HepG2 (cell line): ENCODE data around the gene ANKRD11. TPM values are rescaled to one million over a fixed set of nuclear protein-coding genes. Genes with fewer than 3 reads are reported as not detected.

Source experiments
- ATAC-seq: fragments of 200-7000 bp; cut with Tn5 transposase; 3 replicates; pipeline ENCODE4 v1.9.1; 2020; ENCODE audit warnings: mild to moderate bottlenecking, moderate library complexity
- BruUV-seq: library from RNA; stranded (reverse); fragments of 400-500 nt; replicated peaks from 2 replicates; lab custom pipeline; 2021; lab: Mats Ljungman, UMichigan
- CTCF ChIA-PET: fragments of 300-600 bp; formaldehyde crosslinking; extraction: SDS; loops from one replicate; lab custom pipeline; 2021; ENCODE audit warnings: low total read pairs, inconsistent platforms, low intra/inter-chr PET ratio; lab: Yijun Ruan, JAX
- POLR2A ChIA-PET: fragments of 350-600 bp; sonication (Branson Sonifier 250); formaldehyde crosslinking; loops from one replicate; lab custom pipeline; 2020; ENCODE audit warnings: antibody characterized with exemption, inconsistent platforms; lab: Yijun Ruan, JAX
- DNase-seq: peaks from one replicate; pipeline ENCODE4 v3.0.0-alpha.2; 2015; ENCODE audit warnings: low spot score
- FAIRE-seq: peaks from 3 replicates; lab custom pipeline; 2011; peaks lifted over from hg19 to GRCh38; lab: Jason Lieb, UNC
- H2AFZ ChIP-seq: one replicate; pipeline ENCODE4 v1.6.1; 2011; ENCODE audit warnings: low read length, inconsistent platforms
- H3K27ac ChIP-seq: fragments of 300-600 bp; 3 replicates; pipeline ENCODE4 v1.8.0; 2011; ENCODE audit warnings: mixed run types, mild to moderate bottlenecking, mixed read lengths, low read length, inconsistent platforms; ENCODE audit not compliant: insufficient read depth; ENCODE audit errors: extremely low read length
- H3K27me3 ChIP-seq, 2 experiments: fragments of 200-600 bp in 1 of 2; 2 replicates in 1 of 2; 3 replicates in 1 of 2; pipeline versions ENCODE4 v1.6.0 to v1.8.0; 2011; ENCODE audit warnings: low read length in 2 of 2, mild to moderate bottlenecking in 2 of 2, moderate library complexity in 2 of 2, inconsistent platforms in 1 of 2; ENCODE audit not compliant: insufficient read depth in 2 of 2, control insufficient read depth in 1 of 2
- H3K36me3 ChIP-seq, 2 experiments: fragments of 200-600 bp in 1 of 2; replicated peaks in 1 of 2; 2 replicates in 1 of 2; 3 replicates in 1 of 2; pipeline versions ENCODE4 v1.5.1 to v1.8.0; 2011; ENCODE audit warnings: low read length in 2 of 2, inconsistent platforms in 1 of 2; ENCODE audit not compliant: insufficient read depth in 2 of 2, control insufficient read depth in 1 of 2
- H3K4me1 ChIP-seq: 2 replicates; pipeline ENCODE4 v1.5.1; 2012; ENCODE audit warnings: low read length, inconsistent platforms; ENCODE audit not compliant: insufficient read depth
- H3K4me2 ChIP-seq: 2 replicates; pipeline ENCODE4 v1.6.0; 2011; ENCODE audit warnings: low read depth, low read length, inconsistent platforms
- H3K4me3 ChIP-seq, 3 experiments: fragments of 200-600 bp in 1 of 3; sonication (generic), shearing (Covaris generic) in 1 of 3; replicated peaks in 1 of 3; 2 replicates each; pipeline ENCODE4 v1.5.1; 2011 to 2016; ENCODE audit warnings: low read length in 3 of 3, inconsistent platforms in 2 of 3, low read depth in 2 of 3, mild to moderate bottlenecking in 2 of 3, control low read depth in 1 of 3, mixed read lengths in 1 of 3; ENCODE audit not compliant: insufficient read depth in 1 of 3
- H3K79me2 ChIP-seq: one replicate; pipeline ENCODE4 v1.6.1; 2011; ENCODE audit warnings: low read length, inconsistent platforms; ENCODE audit not compliant: insufficient read depth
- H3K9ac ChIP-seq: 2 replicates; pipeline ENCODE4 v1.6.0; 2011; ENCODE audit warnings: mild to moderate bottlenecking, low read depth, low read length, inconsistent platforms; ENCODE audit not compliant: insufficient read depth
- H3K9me3 ChIP-seq: 2 replicates; pipeline ENCODE4 v1.5.1; 2012; ENCODE audit warnings: mild to moderate bottlenecking, low read length
- H4K20me1 ChIP-seq: 2 replicates; pipeline ENCODE4 v1.6.0; 2011; ENCODE audit warnings: inconsistent platforms, mild to moderate bottlenecking, low read length, moderate library complexity; ENCODE audit not compliant: insufficient read depth
- CBFB ChIP-seq: sonication (generic); formaldehyde crosslinking; IDR thresholded peaks from 2 replicates; pipeline ENCODE4 v1.4.0; 2020; ENCODE audit warnings: missing genetic modification reagents
- DMTF1 ChIP-seq: sonication (generic); formaldehyde crosslinking; IDR thresholded peaks from 2 replicates; pipeline ENCODE4 v1.4.0; 2020; ENCODE audit warnings: mild to moderate bottlenecking, missing genetic modification reagents
- ETS1 ChIP-seq: sonication (generic); formaldehyde crosslinking; IDR thresholded peaks from 2 replicates; pipeline ENCODE4 v1.4.0; 2020; ENCODE audit warnings: missing genetic modification reagents
- SOX5 ChIP-seq: IDR thresholded peaks from 2 replicates; pipeline ENCODE4 v1.6.1; 2016; ENCODE audit warnings: borderline replicate concordance
- ZBTB14 ChIP-seq: sonication (generic); formaldehyde crosslinking; IDR thresholded peaks from 2 replicates; pipeline ENCODE4 v1.4.0; 2020; ENCODE audit warnings: missing genetic modification reagents
- ZNF17 ChIP-seq: sonication (generic); formaldehyde crosslinking; IDR thresholded peaks from 2 replicates; pipeline ENCODE4 v1.5.0; 2020; ENCODE audit warnings: mild to moderate bottlenecking, missing genetic modification reagents
- ZNF232 ChIP-seq: sonication (generic); formaldehyde crosslinking; IDR thresholded peaks from 2 replicates; pipeline ENCODE4 v1.4.0; 2020; ENCODE audit warnings: missing genetic modification reagents, borderline replicate concordance
- ZNF317 ChIP-seq: sonication (generic); formaldehyde crosslinking; IDR thresholded peaks from 2 replicates; pipeline ENCODE4 v1.5.0; 2020; ENCODE audit warnings: mild to moderate bottlenecking, missing genetic modification reagents
- ZNF441 ChIP-seq: sonication (generic); formaldehyde crosslinking; IDR thresholded peaks from 2 replicates; pipeline ENCODE4 v1.7.0; 2021; ENCODE audit warnings: missing genetic modification reagents, borderline replicate concordance
- ZNF597 ChIP-seq: sonication (generic); formaldehyde crosslinking; IDR thresholded peaks from 2 replicates; pipeline ENCODE4 v1.5.0; 2020; ENCODE audit warnings: missing genetic modification reagents
- ZNF598 ChIP-seq: sonication (generic); formaldehyde crosslinking; IDR thresholded peaks from 2 replicates; pipeline ENCODE4 v1.5.1; 2020; ENCODE audit warnings: mild to moderate bottlenecking, missing genetic modification reagents, borderline replicate concordance
- ZNF660 ChIP-seq: sonication (generic); formaldehyde crosslinking; IDR thresholded peaks from 2 replicates; pipeline ENCODE4 v1.5.1; 2020; ENCODE audit warnings: mild to moderate bottlenecking, low read depth, missing genetic modification reagents, borderline replicate concordance
- ZNF704 ChIP-seq: sonication (generic); formaldehyde crosslinking; IDR thresholded peaks from 2 replicates; pipeline ENCODE4 v1.8.1; 2023; ENCODE audit warnings: mild to moderate bottlenecking, inconsistent platforms, moderate library complexity, missing genetic modification reagents, borderline replicate concordance
- ZNF709 ChIP-seq: sonication (generic); formaldehyde crosslinking; IDR thresholded peaks from 2 replicates; pipeline ENCODE4 v1.5.0; 2020; ENCODE audit warnings: mild to moderate bottlenecking, missing genetic modification reagents
- WGBS: methylation state at CpG from one replicate; pipeline ENCODE4 v1.1.6; 2017; ENCODE audit warnings: low lambda C conversion rate; 5-methylcytosine and 5-hydroxymethylcytosine counted together
- in situ Hi-C: cut with HindIII; loops from 2 replicates; pipeline ENCODE4 v1.10.0; 2017; ENCODE audit warnings: low pct_unique_long_range_greater_than_20kb; ENCODE audit not compliant: extremely low pct_ligation_motif_present
- intact Hi-C: fragments of 100-400 bp; cut with micrococcal nuclease; formaldehyde crosslinking; loops from one replicate; pipeline ENCODE4 v1.10.0; 2022; ENCODE audit not compliant: unreplicated experiment
- polyA plus RNA-seq, 8 experiments: library from polyadenylated mRNA; depleted of rRNA in 3 of 8; stranded (reverse) in 7 of 8; unstranded in 1 of 8; fragments of >200 nt; fragmentation: Illumina TruSeq in 4 of 8; extraction: Trizol in 4 of 8; gene quantifications; 2 replicates each; pipeline versions ENCODE4 v1.2.1 to v1.2.3, GENCODE V29; 2011 to 2016; ENCODE audit warnings: low read depth in 4 of 8, missing spikeins in 1 of 8, mixed read lengths in 1 of 8; ENCODE audit not compliant: insufficient read depth in 1 of 8
- total RNA-seq, 5 experiments: library from RNA; depleted of rRNA; stranded (reverse); fragments of >200 nt; fragmentation: Illumina TruSeq; extraction: Trizol; gene quantifications; 2 replicates each; pipeline ENCODE4 v1.2.3, GENCODE V29; 2016; ENCODE audit warnings: low read depth in 1 of 5

The ANKRD11 gene
- total and polyA plus RNA-seq, 2 of the 13 experiments (the other 11 are each of a cell fraction or from before 2014, with no cell fraction given) = 21.4 to 38.4 TPM

- Histone ChIP-seq H3K4me3 (no peak overlapping the region), H3K27me3 (no peaks in the 10 kb centered on the region), H2AFZ (no peak overlapping the region), H3K27ac (no peak overlapping the region), H3K4me1 (peaks cover 89% of the 10 kb centered on the region), H3K79me2 (peaks cover 91% of the 10 kb centered on the region), H3K9me3 (no peaks in the 10 kb centered on the region), H3K36me3 (peaks cover 6 to 32% of the 10 kb centered on the region in 2 experiments; a peak in 4 of 5 replicates), H4K20me1 (peaks cover 92% of the 10 kb centered on the region), H3K9ac (no peak overlapping the region), H3K4me2 (no peak overlapping the region)
- WGBS = 92% methylated on average over 13 of the region's 13 CpGs
- DNase-seq = no peak
- in situ Hi-C loops = no loop called here
- ATAC-seq = no peak
- BruUV-seq = no TSS peak
- POLR2A ChIA-PET = no interaction called here
- CTCF ChIA-PET = no interaction called here
- intact Hi-C loops = no loop called here
- FAIRE-seq = no peak
- TF ChIP-seq ZNF709 (CRISPR knock-in tag) = no peak
- no peak for TF ChIP-seq ETS1 (CRISPR knock-in tag)
- TF ChIP-seq ZNF232 (CRISPR knock-in tag) = no peak
- no peak for TF ChIP-seq ZBTB14 (CRISPR knock-in tag)
- no peak for TF ChIP-seq ZNF704 (CRISPR knock-in tag)
- TF ChIP-seq ZNF598 (CRISPR knock-in tag) = no peak
- no peak for TF ChIP-seq ZNF660
- TF ChIP-seq ZNF317 (CRISPR knock-in tag) = no peak
- TF ChIP-seq ZNF17 (CRISPR knock-in tag) = no peak
- TF ChIP-seq CBFB = no peak
- TF ChIP-seq SOX5 (CRISPR knock-in tag) = no peak
- no peak for TF ChIP-seq ZNF441 (CRISPR knock-in tag)
- TF ChIP-seq DMTF1 (CRISPR knock-in tag) = no peak
- no peak for TF ChIP-seq ZNF597 (CRISPR knock-in tag)
These were observed 8.9 kb downstream of the ANKRD11 start for GRCh38 chr16:89481356-89481955.
